K562 (cell line): Measurements from ENCODE around the gene TSR3. TPM values are rescaled to one million over a fixed set of nuclear protein-coding genes. Genes with fewer than 3 reads are reported as not detected.

Source experiments
- ATAC-seq: fragments of 200-7000 bp; cut with Tn5 transposase; 3 replicates; pipeline ENCODE4 v1.9.1; 2020; ENCODE audit warnings: moderate library complexity
- BruUV-seq: library from RNA; stranded (reverse); fragments of 400-500 nt; replicated peaks from 2 replicates; lab custom pipeline; 2021; lab: Mats Ljungman, UMichigan
- CTCF ChIA-PET: fragments of 300-600 bp; formaldehyde crosslinking; extraction: SDS; loops from one replicate; lab custom pipeline; 2021; ENCODE audit warnings: low intra/inter-chr PET ratio; lab: Yijun Ruan, JAX
- POLR2A ChIA-PET: fragments of 300-600, 350-650 bp; sonication (Branson Sonifier 250); formaldehyde crosslinking; extraction: SDS; loops from one replicate; lab custom pipeline; 2021; ENCODE audit warnings: antibody characterized with exemption, inconsistent platforms; lab: Yijun Ruan, JAX
- DNase-seq, 4 experiments: peaks; one replicate each; pipeline versions ENCODE4 v3.0.0 to v3.0.0-alpha.2; 2011 to 2018; ENCODE audit warnings: low spot score in 3 of 4, mixed read lengths in 3 of 4; ENCODE audit errors: extremely low read depth in 1 of 4
- FAIRE-seq: peaks from 2 replicates; lab custom pipeline; 2011; peaks lifted over from hg19 to GRCh38; lab: Jason Lieb, UNC
- H2AFZ ChIP-seq: 2 replicates; pipeline ENCODE4 v1.6.0; 2011; ENCODE audit warnings: low read depth, low read length, control low read depth, inconsistent platforms
- H3K27ac ChIP-seq: fragments of 200-600 bp; 3 replicates; pipeline ENCODE4 v1.8.0; 2011; ENCODE audit warnings: low read depth, mild to moderate bottlenecking, control low read depth, inconsistent platforms, low read length, moderate library complexity, mixed read lengths; ENCODE audit errors: extremely low read depth
- H3K27me3 ChIP-seq, 2 experiments: fragments of 300-600 bp in 1 of 2; 2 replicates in 1 of 2; 3 replicates in 1 of 2; pipeline versions ENCODE4 v1.6.0 to v1.8.0; 2011; ENCODE audit warnings: inconsistent platforms in 2 of 2, low read length in 2 of 2, mild to moderate bottlenecking in 1 of 2, mixed read lengths in 1 of 2, moderate library complexity in 1 of 2; ENCODE audit not compliant: control insufficient read depth in 2 of 2, insufficient read depth in 2 of 2
- H3K36me3 ChIP-seq: fragments of 300-600 bp; 3 replicates; pipeline ENCODE4 v1.8.0; 2011; ENCODE audit warnings: mild to moderate bottlenecking, low read length, inconsistent platforms; ENCODE audit not compliant: control insufficient read depth, insufficient read depth
- H3K4me1 ChIP-seq, 2 experiments: fragments of 200-600 bp in 1 of 2; replicated peaks in 1 of 2; 2 replicates in 1 of 2; 3 replicates in 1 of 2; pipeline versions ENCODE4 v1.5.1 to v1.8.0; 2011; ENCODE audit warnings: inconsistent platforms in 2 of 2, low read length in 2 of 2, mild to moderate bottlenecking in 1 of 2, mixed read lengths in 1 of 2, moderate library complexity in 1 of 2; ENCODE audit not compliant: control insufficient read depth in 2 of 2, insufficient read depth in 2 of 2
- H3K4me2 ChIP-seq: 2 replicates; pipeline ENCODE4 v1.6.1; 2011; ENCODE audit warnings: low read length, control low read depth, inconsistent platforms, mixed read lengths; ENCODE audit not compliant: insufficient read depth
- H3K4me3 ChIP-seq: fragments of 200-600 bp; sonication (generic), shearing (Covaris generic); 2 replicates; pipeline ENCODE4 v1.5.1; 2016; ENCODE audit warnings: control low read depth, inconsistent platforms
- H3K79me2 ChIP-seq: fragments of 200-600 bp; 3 replicates; pipeline ENCODE4 v1.8.0; 2011; ENCODE audit warnings: low read length, inconsistent platforms; ENCODE audit not compliant: control insufficient read depth, insufficient read depth
- H3K9ac ChIP-seq, 2 experiments: 2 replicates each; pipeline versions ENCODE4 v1.6.0 to v1.6.1; 2011; ENCODE audit warnings: low read depth in 2 of 2, low read length in 2 of 2, control low read depth in 1 of 2, inconsistent platforms in 1 of 2, mild to moderate bottlenecking in 1 of 2, mixed read lengths in 1 of 2; ENCODE audit not compliant: insufficient read depth in 1 of 2
- H3K9me1 ChIP-seq: one replicate; pipeline ENCODE4 v1.6.0; 2011; ENCODE audit warnings: inconsistent platforms, mild to moderate bottlenecking, low read length, moderate library complexity; ENCODE audit not compliant: control insufficient read depth, insufficient read depth
- H3K9me3 ChIP-seq: replicated peaks from 2 replicates; pipeline ENCODE4 v1.5.1; 2011; ENCODE audit warnings: low read depth, low read length, inconsistent platforms; ENCODE audit not compliant: control insufficient read depth, insufficient read depth
- H4K20me1 ChIP-seq: replicated peaks from 2 replicates; pipeline ENCODE4 v1.6.1; 2011; ENCODE audit warnings: low read length, inconsistent platforms, mixed read lengths; ENCODE audit not compliant: control insufficient read depth, insufficient read depth
- CCNT2 ChIP-seq: IDR thresholded peaks from 2 replicates; pipeline ENCODE4 v1.6.1; 2011; ENCODE audit warnings: borderline replicate concordance, low read depth, mild to moderate bottlenecking, moderate library complexity, mixed read lengths, low read length; ENCODE audit not compliant: insufficient read length; ENCODE audit errors: extremely low read depth
- CEBPZ ChIP-seq: fragments of 150-350 bp; IDR thresholded peaks from 2 replicates; pipeline ENCODE4 v1.6.1; 2014; ENCODE audit warnings: low read depth, mild to moderate bottlenecking, low read length, borderline replicate concordance
- DACH1 ChIP-seq: fragments of 450-650 bp; IDR thresholded peaks from 2 replicates; pipeline ENCODE4 v1.6.1; 2018; ENCODE audit not compliant: partially characterized antibody
- DEAF1 ChIP-seq: fragments of 450-650 bp; formaldehyde crosslinking; IDR thresholded peaks from 2 replicates; pipeline ENCODE4 v1.4.0; 2020; ENCODE audit warnings: mild to moderate bottlenecking, moderate library complexity
- FOS ChIP-seq: IDR thresholded peaks from 3 replicates; pipeline ENCODE4 v1.6.1; 2011; ENCODE audit not compliant: insufficient read length; ENCODE audit errors: extremely low read depth
- GTF2E2 ChIP-seq: fragments of 200-800 bp; sonication (Bioruptor generic); IDR thresholded peaks from 2 replicates; pipeline ENCODE4 v1.6.1; 2016; ENCODE audit warnings: missing genetic modification characterization, missing compliant biosample characterization
- HMGN3 ChIP-seq: IDR thresholded peaks from 2 replicates; pipeline ENCODE4 v1.6.1; 2011; ENCODE audit warnings: borderline replicate concordance, low read depth, mild to moderate bottlenecking, mixed read lengths, low read length; ENCODE audit not compliant: insufficient read length; ENCODE audit errors: extremely low read depth
- MAFK ChIP-seq: IDR thresholded peaks from 2 replicates; pipeline ENCODE4 v1.6.1; 2011; ENCODE audit warnings: low read length, improper control_type of control experiment
- MEIS2 ChIP-seq: fragments of 450-650 bp; IDR thresholded peaks from 2 replicates; pipeline ENCODE4 v1.6.1; 2014; ENCODE audit warnings: mild to moderate bottlenecking; ENCODE audit not compliant: partially characterized antibody
- NFYB ChIP-seq: IDR thresholded peaks from 2 replicates; pipeline ENCODE4 v1.6.1; 2011; ENCODE audit warnings: mild to moderate bottlenecking, moderate library complexity; ENCODE audit not compliant: insufficient read length; ENCODE audit errors: extremely low read depth
- RNF2 ChIP-seq: sonication (generic); IDR thresholded peaks from 2 replicates; pipeline ENCODE4 v1.6.1; 2016
- TBP ChIP-seq: optimal IDR thresholded peaks from 2 replicates; pipeline ENCODE3; 2011; ENCODE audit warnings: low read depth, low read length, improper control_type of control experiment
- TFAP4 ChIP-seq: sonication (generic); formaldehyde crosslinking; IDR thresholded peaks from 2 replicates; pipeline ENCODE4 v1.8.0; 2022; ENCODE audit warnings: missing genetic modification reagents, mild to moderate bottlenecking, moderate library complexity, borderline replicate concordance
- ZNF174 ChIP-seq: fragments of 250-450 bp; sonication (Bioruptor Pico); IDR thresholded peaks from 2 replicates; pipeline ENCODE4 v1.4.0; 2020; ENCODE audit warnings: mild to moderate bottlenecking
- WGBS: fragments of 100-300 bp; shearing (Covaris generic); methylation state at CpG from one replicate; pipeline ENCODE4 v1.1.6; 2016; ENCODE audit warnings: low coverage, mixed read lengths; ENCODE audit not compliant: insufficient coverage; ENCODE audit errors: missing lambda C conversion rate; 5-methylcytosine and 5-hydroxymethylcytosine counted together
- in situ Hi-C: fragments of 300-500 bp; cut with MboI; formaldehyde crosslinking; loops from 4 replicates; pipeline ENCODE4 v1.15.0; 2018; ENCODE audit warnings: inconsistent platforms, mixed read lengths
- intact Hi-C: fragments of 100-400 bp; cut with micrococcal nuclease; formaldehyde crosslinking; loops from 2 replicates; pipeline ENCODE4 v1.14.2; 2022
- polyA plus RNA-seq, 8 experiments: library from polyadenylated mRNA; depleted of rRNA in 4 of 8; stranded (reverse) in 5 of 8; unstranded in 3 of 8; fragments of >200 nt; fragmentation: Nextera tagmentation in 2 of 8; fragmentation: Illumina TruSeq in 1 of 8; extraction: Ambion mirVana in 2 of 8; extraction: Trizol in 1 of 8; gene quantifications; 2 replicates each; pipeline versions ENCODE4 v1.2.1 to v1.2.3, GENCODE V29; 2011 to 2014; ENCODE audit warnings: inconsistent platforms in 1 of 8, missing spikeins in 1 of 8
- total RNA-seq, 7 experiments: library from RNA; depleted of rRNA in 6 of 7; stranded (reverse); fragments of >200 nt in 6 of 7; fragmentation: Illumina TruSeq in 2 of 7; extraction: Trizol in 2 of 7; gene quantifications; 2 replicates each; pipeline versions ENCODE4 v1.2.1 to v1.2.3, GENCODE V29; 2011 to 2021; ENCODE audit warnings: low replicate concordance in 1 of 7

TSR3 gene
- total and polyA plus RNA-seq, 9 of the 15 experiments (the other 6 are each of a cell fraction or from before 2014, with no cell fraction given): 1.5 to 74.8 (median 16.5) TPM

GRCh38 chr16:1342526-1343427 is 8.9 kb downstream of the TSR3 start:
- in situ Hi-C loops: no loop called here
- Histone ChIP-seq H3K9me3 (no peaks in the 10 kb centered on the region), H3K27me3 (no peaks in the 10 kb centered on the region), H2AFZ (no peak overlapping the region), H3K4me3 (no peak overlapping the region), H3K36me3 (no peaks in the 10 kb centered on the region), H3K9me1 (no peaks in the 10 kb centered on the region), H3K4me2 (peak overlapping the region; percentile 65), H4K20me1 (peaks cover 14% of the 10 kb centered on the region), H3K27ac (no peak overlapping the region), H3K79me2 (no peaks in the 10 kb centered on the region), H3K9ac (peak overlapping the region in 1 of 2 experiments; percentile 76; a peak in 2 of 4 replicates), H3K4me1 (peaks cover 6 to 89% of the 10 kb centered on the region in 2 experiments)
- POLR2A ChIA-PET: interaction anchor here (0.6 to 3.0 kb wide), 6 partner anchors 11 to 44 kb away, joined by 3 to 21 read pairs (median 3); no protein-coding TSS in a partner anchor
- CTCF ChIA-PET: no interaction called here
- under 1% methylated on average over 34 of the region's 49 CpGs for WGBS
- BruUV-seq: no TSS peak
- DNase-seq (peak; percentile 98 to 100 (median 100)), FAIRE-seq (peak; percentile 100), ATAC-seq (peak; percentile 98)
- intact Hi-C loops: loop anchor here (10.0 kb wide), 1 partner anchor 48 kb away; no protein-coding TSS in a partner anchor
- TF ChIP-seq GTF2E2 (no peak), NFYB (peak; percentile 70), MAFK (peak; percentile 27; the same call in 1 of the 2 replicates), HMGN3 (peak; percentile 15), CCNT2 (peak; percentile 17), MEIS2 (peak; percentile 11), RNF2 (no peak), FOS (peak; percentile 72), ZNF174 (CRISPR knock-in tag) (no peak), DEAF1 (no peak), DACH1 (peak; percentile 65), TFAP4 (CRISPR knock-in tag) (peak; percentile 98), TBP (peak; percentile 60), CEBPZ (peak; percentile 58; the same call in 1 of the 2 replicates)
